Skin epidermis (tissue), 12 donors: ENCODE results near the gene FHIP1B.
"Not testable (repeated sequence)": the region's sequence is repeated elsewhere in the genome, so short reads cannot be mapped to it uniquely, and the experiment has no call there.

Source experiments
- H3K27ac ChIP-seq, 21 experiments: fragments of 200-600 bp; sonication (generic) in 11 of 21; one replicate each; pipeline ENCODE4 v1.5.0; 2020; ENCODE audit warnings: mild to moderate bottlenecking in 3 of 21, inconsistent platforms in 2 of 21, moderate library complexity in 2 of 21
- H3K4me3 ChIP-seq, 7 experiments: fragments of 200-600 bp; sonication (generic) in 2 of 7; one replicate each; pipeline ENCODE4 v1.5.0; 2020; ENCODE audit warnings: inconsistent platforms in 2 of 7, mild to moderate bottlenecking in 2 of 7, moderate library complexity in 1 of 7

Gene FHIP1B

DNA sequence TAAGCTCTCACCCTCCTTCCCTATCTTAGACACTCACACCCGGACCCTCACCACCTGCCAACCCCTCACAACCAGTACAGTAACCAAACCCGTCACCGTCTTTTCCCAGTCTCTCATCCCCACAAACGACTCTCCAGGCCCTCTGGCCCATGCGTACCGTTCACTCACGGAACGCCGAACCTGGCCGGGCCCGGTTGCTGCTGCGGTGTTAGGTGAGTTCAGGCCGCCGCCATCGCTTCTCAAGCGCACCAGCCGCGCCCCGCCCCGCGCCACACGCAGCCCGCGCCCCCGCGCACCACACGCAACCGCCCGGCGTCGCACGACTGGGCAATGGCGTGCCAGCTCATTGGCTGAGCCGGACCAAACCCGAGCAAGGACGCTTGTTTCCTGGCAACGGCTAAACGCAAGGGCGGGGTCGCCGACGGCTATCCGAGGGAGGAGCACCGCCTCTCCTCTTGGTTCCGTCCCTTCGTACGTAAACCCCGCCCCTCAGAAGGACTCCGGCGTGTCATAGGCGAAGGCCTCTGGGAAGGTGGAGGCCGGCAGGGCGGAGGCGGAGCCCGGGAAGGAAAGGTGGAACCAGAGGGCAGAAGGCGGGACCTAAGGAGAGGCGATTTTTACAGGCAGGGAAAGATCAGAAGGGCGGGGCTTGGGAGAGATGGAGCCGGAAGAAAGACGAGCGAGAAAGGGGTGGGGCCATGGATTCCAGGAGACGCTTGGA lies at the start of gene FHIP1B:
FHIP1B (minus strand) TSS at position 250 of the 721 bp plus-strand sequence. CDS start 10,120 bp downstream, outside the sequence.
- peak within 1 kb of the TSS; percentile 52 to 91 (median 87) for H3K27ac ChIP-seq
- H3K4me3 ChIP-seq = peak within 1 kb of the TSS; percentile 64 to 95 (median 76)

- Histone ChIP-seq H3K4me3 (no peak overlapping the region), H3K27ac (no peak overlapping the region)
These were observed 49.1 kb upstream of the FHIP1B start for GRCh38 chr11:6283453-6284023.

GRCh38 chr11:6280809-6281208 lies 46.4 kb upstream of the FHIP1B start:
- H3K27ac ChIP-seq, H3K4me3 ChIP-seq: not testable (repeated sequence)

DNA sequence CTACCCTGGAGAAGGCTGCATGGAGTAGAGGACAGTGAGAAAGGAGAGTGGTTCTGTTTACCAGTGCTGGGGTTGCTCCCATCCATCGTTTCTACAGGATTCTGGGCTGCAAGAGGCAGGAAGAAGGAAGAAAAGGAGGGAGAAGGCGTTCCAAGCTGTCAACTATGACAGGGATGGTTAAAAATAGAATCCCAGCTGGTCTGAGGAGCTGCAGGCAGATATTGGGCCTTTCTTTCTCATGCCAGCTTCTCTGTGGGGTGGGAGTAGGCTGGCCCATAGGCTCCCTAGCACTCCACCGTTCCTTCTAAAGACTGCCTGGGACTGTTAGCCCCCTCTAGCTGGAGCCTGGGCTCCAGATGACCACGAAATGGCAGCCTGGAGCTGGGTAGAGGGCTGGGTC lies 38.8 kb upstream of the FHIP1B start:
- Histone ChIP-seq H3K4me3 (no peak overlapping the region), H3K27ac (no peak overlapping the region)

DNA sequence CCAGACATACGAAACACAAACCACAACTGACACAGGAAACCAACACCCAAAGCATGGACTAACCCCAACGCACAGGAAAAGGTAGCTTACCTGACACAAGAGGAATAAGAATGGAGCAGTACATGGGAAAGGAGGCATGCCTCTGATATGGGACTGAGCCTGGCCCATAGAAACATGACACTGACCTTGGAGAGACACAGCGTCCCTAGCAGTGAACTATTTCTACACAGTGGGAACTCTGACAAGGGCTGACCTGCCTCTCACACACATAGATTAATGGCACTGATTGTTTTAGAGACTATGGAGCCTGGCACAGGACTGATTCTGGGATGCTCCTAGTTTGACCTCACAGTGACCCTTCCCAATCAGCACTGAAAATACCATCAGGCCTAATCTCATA lies 37.2 kb upstream of the FHIP1B start:
- Histone ChIP-seq H3K4me3 (no peak overlapping the region), H3K27ac (no peak overlapping the region)

DNA sequence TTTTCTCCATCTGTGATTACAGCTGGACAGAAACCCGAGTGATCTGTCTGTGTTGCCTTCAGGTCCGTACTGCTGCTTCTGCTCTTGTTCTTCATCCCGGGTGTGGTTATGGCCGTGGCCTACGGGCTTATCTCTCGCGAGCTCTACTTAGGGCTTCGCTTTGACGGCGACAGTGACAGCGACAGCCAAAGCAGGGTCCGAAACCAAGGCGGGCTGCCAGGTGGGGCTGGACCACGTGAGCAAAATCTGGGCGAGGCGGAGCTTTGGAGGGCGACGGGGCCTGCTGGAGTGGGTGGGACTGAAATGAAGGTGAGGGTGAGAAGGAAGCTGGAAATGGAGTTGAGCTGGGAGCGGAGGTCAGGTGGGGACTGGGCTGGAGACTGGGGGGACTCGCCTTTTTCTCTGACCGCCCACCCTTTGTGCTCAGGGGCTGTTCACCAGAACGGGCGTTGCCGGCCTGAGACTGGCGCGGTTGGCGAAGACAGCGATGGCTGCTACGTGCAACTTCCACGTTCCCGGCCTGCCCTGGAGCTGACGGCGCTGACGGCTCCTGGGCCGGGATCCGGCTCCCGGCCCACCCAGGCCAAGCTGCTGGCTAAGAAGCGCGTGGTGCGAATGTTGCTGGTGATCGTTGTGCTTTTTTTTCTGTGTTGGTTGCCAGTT lies 36.3 kb upstream of the FHIP1B start:
- H3K27ac ChIP-seq = no peak overlapping the region
- H3K4me3 ChIP-seq = no peak overlapping the region

DNA sequence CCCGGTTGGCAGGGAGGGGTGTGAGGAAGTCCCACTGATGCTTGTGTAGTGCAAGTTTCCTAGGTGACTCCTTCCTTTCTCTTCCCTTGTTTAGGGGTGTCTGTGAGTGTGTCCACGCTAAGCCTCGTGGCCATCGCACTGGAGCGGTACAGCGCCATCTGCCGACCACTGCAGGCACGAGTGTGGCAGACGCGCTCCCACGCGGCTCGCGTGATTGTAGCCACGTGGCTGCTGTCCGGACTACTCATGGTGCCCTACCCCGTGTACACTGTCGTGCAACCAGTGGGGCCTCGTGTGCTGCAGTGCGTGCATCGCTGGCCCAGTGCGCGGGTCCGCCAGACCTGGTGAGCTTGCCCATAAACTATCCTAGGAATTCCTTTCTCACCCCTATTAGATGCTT lies 35.6 kb upstream of the FHIP1B start:
- Histone ChIP-seq H3K4me3 (no peak overlapping the region), H3K27ac (no peak overlapping the region)

DNA sequence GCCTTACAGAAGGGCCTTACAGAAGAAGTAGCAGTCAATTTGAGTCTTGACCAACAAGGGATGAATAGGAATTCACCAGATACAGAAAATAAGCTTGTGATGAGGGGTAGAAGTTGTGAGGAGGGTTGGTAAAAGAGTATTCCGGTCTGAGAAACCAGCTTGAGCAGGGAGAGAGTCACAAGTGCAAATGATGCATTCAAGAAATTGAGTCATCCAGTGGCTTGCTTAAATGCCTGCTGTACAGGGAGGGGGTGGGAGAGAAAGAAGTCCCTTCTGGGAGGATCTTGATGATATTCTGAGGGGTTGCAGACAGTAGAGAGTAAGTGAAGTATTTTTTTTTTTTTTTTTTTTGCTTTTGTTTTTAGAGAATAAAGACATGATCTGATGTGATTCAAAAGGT lies 34.4 kb upstream of the FHIP1B start:
- no peak overlapping the region for H3K4me3 ChIP-seq
- H3K27ac ChIP-seq = no peak overlapping the region

- Histone ChIP-seq H3K4me3 (no peak overlapping the region), H3K27ac (no peak overlapping the region)
These were observed 29.2 kb upstream of the FHIP1B start for GRCh38 chr11:6263662-6264061.

DNA sequence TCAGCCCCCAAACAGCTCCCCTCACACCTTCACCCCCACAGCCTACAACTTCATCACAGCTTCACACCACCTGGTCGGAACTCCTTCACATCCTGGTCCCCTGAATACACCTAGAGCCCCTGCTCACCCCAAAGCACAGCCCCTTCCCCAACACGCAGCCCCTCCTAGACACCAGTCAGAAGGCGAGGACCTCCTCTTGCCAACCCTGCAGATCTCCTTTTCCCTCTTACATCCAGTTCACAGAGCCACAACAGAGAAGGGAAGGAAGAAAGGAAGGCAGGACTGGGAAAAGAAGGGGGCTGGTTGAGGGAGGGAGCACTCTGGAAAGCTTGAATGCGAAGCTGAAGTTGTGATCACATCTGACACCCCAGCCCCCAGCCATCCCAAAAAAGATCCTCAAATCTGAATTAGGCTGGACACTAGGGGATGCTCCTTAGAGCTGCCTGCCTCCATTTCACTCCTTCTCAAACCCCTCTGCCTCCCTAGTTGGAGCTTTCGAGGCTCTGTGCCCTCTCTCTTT lies 25.8 kb upstream of the FHIP1B start:
- Histone ChIP-seq H3K27ac (peak overlapping the region in 1 of 21 experiments; percentile 37), H3K4me3 (peak overlapping the region in 2 of 7 experiments; percentile 38 to 39)

DNA sequence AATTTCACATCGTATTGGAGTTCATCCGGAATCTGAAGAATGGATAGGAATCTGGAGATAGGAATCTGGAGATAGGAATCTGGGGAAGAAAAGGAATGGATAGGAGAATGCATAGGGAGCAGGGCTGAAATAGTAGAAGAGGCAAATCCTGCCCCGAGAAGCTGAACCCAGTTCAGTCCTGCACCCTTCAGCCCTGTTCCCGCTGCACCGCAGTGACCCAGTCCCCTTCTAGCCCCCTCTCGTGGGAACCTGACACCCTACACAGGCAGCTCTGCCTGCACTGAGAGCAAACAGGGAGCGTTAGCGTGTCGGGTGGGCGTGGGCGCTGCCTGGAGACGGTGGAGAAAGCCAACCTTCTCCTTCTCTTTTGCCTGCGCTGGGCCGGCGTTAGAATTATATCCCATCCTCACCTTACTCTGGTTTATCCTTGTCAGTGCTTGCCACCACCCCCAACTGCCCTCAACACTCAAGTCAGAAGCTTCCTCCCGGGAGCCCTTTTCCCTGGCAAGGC lies 24.2 kb upstream of the FHIP1B start:
- Histone ChIP-seq H3K27ac (no peak overlapping the region), H3K4me3 (peak overlapping the region in 4 of 7 experiments; percentile 20 to 44 (median 38))

GRCh38 chr11:6258141-6258540 lies 23.7 kb upstream of the FHIP1B start:
- H3K4me3 ChIP-seq = no peak overlapping the region
- H3K27ac ChIP-seq = no peak overlapping the region

- Histone ChIP-seq H3K4me3 (no peak overlapping the region), H3K27ac (no peak overlapping the region)
These were observed 18.8 kb upstream of the FHIP1B start for GRCh38 chr11:6253197-6253596.

DNA sequence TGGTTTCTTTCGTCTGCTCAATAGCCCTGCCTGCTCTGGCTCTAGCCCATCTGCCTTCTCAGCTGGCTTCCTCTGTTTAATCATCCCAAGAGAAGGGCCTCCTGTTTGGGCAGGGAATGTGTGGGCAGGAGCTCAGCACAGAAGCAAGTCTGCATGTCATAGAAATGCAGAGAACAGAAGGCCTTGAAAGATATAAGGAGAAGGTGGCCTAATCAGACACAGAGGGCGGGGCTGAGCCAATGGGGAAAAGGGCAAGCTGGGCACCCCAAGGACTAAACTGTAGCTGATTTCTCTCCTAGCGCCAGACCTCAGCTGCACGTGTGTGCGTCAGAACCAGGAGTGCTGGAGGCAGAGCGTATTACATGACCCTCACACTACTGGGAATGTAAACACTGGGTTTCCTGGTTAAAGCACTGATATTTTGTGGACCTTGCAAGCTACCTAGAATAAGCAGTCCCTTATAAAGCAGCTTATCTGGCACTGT lies 17.6 kb upstream of the FHIP1B start:
- no peak overlapping the region for H3K4me3 ChIP-seq

DNA sequence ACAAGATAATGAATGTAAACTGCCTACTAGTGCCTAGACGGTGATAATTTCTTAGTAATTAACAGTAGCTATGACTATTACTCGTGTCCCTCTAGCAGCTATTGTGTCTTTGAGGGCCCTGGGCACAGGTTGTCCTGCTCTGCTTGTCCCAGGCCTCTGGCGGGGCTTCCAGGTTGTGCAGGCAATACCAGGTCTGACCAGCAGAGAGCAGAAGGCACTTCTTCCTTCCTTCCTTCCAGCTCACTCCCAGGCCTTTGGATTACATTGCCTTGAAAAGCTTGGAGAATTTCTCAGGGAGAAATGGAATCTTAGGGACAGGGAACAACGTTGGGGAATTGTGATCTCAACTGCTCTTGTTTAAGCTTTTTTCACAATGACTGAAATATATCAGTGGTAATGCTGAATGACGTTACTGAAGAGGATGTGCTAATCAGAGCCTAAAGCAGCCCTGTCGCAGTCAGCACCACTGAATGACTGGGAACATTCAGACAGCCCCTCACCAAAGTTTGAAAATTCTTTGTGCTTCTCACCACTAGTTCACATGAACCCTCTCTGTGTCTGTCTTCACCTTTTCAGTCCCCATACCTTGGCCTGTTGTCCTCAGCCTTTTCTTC lies 16.8 kb upstream of the FHIP1B start:
- no peak overlapping the region for H3K4me3 ChIP-seq
- H3K27ac ChIP-seq = peak overlapping the region in 4 of 21 experiments; percentile 19 to 60 (median 37)

More for the DNA sequence above, 17.6 kb upstream of the FHIP1B start:
- peak overlapping the region in 5 of 21 experiments; percentile 11 to 60 (median 34) for H3K27ac ChIP-seq

GRCh38 chr11:6249770-6250555 lies 15.5 kb upstream of the FHIP1B start:
- H3K27ac ChIP-seq = peak overlapping the region in 8 of 21 experiments; percentile 10 to 70 (median 44)
- H3K4me3 ChIP-seq = no peak overlapping the region

- not testable (repeated sequence) for H3K4me3 ChIP-seq
- H3K27ac ChIP-seq = peak overlapping the region in 4 of 21 experiments; percentile 24 to 35 (median 32)
These were observed 14.5 kb upstream of the FHIP1B start for GRCh38 chr11:6248897-6249296.

DNA sequence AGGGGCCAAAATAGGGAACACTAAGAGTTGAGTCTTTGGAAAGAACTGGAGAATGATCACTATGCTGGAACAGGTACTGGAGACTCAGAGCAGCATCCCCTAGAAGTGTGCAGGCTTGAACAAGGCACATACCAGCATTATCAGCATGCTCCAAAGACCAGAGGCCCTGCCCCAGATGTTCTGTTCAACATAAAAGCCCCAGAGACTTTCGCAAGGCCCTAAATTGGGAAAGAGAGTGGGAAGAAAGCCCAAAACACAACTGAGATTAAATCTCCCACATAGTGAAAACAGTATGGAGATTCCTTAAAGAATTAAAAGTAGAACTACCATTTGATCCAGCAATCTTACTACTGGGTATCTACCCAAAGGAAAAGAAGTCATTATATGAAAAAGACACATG lies 13.8 kb upstream of the FHIP1B start:
- Histone ChIP-seq H3K4me3 (no peak overlapping the region), H3K27ac (peak overlapping the region in 2 of 21 experiments; percentile 30 to 35)

- H3K27ac ChIP-seq = peak overlapping the region in 4 of 21 experiments; percentile 19 to 41 (median 33)
- H3K4me3 ChIP-seq = no peak overlapping the region
These were observed 11.1 kb upstream of the FHIP1B start for GRCh38 chr11:6245536-6245935.
